ENCODE measurements around the gene DGAT2. TPM values are rescaled to one million over a fixed set of nuclear protein-coding genes. Genes with fewer than 3 reads are reported as not detected.

DGAT2 gene
- polyA plus RNA-seq, 1 donor from 2014 or later, result 2.7 TPM

DNA sequence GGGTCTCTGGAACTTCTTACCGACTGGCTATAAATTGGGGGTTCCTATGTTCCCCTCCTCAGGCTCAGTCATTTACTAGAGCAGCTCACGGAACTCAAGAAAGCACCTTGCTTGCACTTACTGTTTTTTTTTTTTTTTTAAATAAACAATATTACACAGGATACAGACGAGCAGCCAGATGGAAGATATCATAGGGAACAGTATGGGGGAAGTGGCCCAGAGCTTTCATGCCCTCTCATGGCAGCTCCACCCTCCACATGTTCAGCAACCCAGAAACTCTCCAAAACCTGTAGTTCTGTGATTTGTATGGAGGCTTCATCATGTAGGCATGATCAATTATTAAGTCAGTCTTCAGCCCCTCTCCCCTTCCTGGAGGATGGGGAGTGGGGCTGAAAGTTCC lies 54.0 kb downstream of the DGAT2 start:
- H3K27me3 ChIP-seq (ENCODE audit: insufficient read depth, low read depth, low read length), result no peaks in the 10 kb centered on the region
- H3K9me3 ChIP-seq (ENCODE audit: low read length), result no peaks in the 10 kb centered on the region

DNA sequence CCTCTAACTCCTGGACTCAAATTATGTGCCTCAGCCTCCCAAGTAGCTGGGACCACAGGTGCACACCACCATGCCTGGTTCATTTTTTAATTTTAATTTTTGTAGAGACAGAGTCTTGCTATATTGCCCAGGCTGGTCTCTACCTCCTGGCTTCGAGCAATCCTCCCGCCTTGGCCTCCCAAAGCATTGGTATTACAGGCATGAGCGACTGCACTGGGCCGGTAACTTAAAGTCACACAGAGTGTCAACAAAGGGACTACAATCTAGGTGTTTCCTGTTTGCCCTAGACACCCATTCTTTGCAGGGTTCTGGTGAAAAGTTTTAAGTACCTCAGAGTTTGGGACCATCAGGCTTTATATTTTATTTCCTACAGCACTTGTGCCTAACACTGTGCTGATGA lies 54.8 kb downstream of the DGAT2 start:
- Histone ChIP-seq H3K27ac (ENCODE audit: low read length) (no peak overlapping the region), H3K79me2 (replicated peaks; ENCODE audit: insufficient read depth, low read length) (peaks cover 22% of the 10 kb centered on the region)

More for the DNA sequence above, 54.0 kb downstream of the DGAT2 start:
- Histone ChIP-seq H3K9ac (ENCODE audit: low read length) (no peak overlapping the region), H3K4me2 (ENCODE audit: low read length) (no peak overlapping the region), H3K36me3 (ENCODE audit: insufficient read depth, low read length) (no peaks in the 10 kb centered on the region), H3K9me2 (ENCODE audit: insufficient read depth, low read length) (no peaks in the 10 kb centered on the region), H3K79me2 (replicated peaks; ENCODE audit: insufficient read depth, low read length) (peaks cover 30% of the 10 kb centered on the region), H2AFZ (ENCODE audit: low read depth, low read length) (no peak overlapping the region), H3F3A (ENCODE audit: insufficient read depth, low read length, poor library complexity, severe bottlenecking) (no peaks in the 10 kb centered on the region), H3K27ac (ENCODE audit: low read length) (no peak overlapping the region), H4K20me1 (ENCODE audit: insufficient read depth) (no peaks in the 10 kb centered on the region), H3K4me3 (ENCODE audit: low read length) (no peak overlapping the region)
- TF ChIP-seq TAF1 (IDR thresholded peaks at IDR 0.05; ENCODE audit: low read depth), result no peak
- no peak for TF ChIP-seq MXI1 (conservative IDR thresholded peaks at IDR 0.05; ENCODE audit: poor library complexity, severe bottlenecking)
- TF ChIP-seq EP300 (conservative IDR thresholded peaks at IDR 0.05; ENCODE audit: poor library complexity, severe bottlenecking), result no peak
- TF ChIP-seq, protein P1, sequence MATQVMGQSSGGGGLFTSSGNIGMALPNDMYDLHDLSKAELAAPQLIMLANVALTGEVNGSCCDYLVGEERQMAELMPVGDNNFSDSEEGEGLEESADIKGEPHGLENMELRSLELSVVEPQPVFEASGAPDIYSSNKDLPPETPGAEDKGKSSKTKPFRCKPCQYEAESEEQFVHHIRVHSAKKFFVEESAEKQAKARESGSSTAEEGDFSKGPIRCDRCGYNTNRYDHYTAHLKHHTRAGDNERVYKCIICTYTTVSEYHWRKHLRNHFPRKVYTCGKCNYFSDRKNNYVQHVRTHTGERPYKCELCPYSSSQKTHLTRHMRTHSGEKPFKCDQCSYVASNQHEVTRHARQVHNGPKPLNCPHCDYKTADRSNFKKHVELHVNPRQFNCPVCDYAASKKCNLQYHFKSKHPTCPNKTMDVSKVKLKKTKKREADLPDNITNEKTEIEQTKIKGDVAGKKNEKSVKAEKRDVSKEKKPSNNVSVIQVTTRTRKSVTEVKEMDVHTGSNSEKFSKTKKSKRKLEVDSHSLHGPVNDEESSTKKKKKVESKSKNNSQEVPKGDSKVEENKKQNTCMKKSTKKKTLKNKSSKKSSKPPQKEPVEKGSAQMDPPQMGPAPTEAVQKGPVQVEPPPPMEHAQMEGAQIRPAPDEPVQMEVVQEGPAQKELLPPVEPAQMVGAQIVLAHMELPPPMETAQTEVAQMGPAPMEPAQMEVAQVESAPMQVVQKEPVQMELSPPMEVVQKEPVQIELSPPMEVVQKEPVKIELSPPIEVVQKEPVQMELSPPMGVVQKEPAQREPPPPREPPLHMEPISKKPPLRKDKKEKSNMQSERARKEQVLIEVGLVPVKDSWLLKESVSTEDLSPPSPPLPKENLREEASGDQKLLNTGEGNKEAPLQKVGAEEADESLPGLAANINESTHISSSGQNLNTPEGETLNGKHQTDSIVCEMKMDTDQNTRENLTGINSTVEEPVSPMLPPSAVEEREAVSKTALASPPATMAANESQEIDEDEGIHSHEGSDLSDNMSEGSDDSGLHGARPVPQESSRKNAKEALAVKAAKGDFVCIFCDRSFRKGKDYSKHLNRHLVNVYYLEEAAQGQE (IDR thresholded peaks at IDR 0.05; ENCODE audit: borderline replicate concordance), result no peak
- TF ChIP-seq SMC3 (conservative IDR thresholded peaks at IDR 0.05; ENCODE audit: poor library complexity), result no peak
- TF ChIP-seq, protein P2, sequence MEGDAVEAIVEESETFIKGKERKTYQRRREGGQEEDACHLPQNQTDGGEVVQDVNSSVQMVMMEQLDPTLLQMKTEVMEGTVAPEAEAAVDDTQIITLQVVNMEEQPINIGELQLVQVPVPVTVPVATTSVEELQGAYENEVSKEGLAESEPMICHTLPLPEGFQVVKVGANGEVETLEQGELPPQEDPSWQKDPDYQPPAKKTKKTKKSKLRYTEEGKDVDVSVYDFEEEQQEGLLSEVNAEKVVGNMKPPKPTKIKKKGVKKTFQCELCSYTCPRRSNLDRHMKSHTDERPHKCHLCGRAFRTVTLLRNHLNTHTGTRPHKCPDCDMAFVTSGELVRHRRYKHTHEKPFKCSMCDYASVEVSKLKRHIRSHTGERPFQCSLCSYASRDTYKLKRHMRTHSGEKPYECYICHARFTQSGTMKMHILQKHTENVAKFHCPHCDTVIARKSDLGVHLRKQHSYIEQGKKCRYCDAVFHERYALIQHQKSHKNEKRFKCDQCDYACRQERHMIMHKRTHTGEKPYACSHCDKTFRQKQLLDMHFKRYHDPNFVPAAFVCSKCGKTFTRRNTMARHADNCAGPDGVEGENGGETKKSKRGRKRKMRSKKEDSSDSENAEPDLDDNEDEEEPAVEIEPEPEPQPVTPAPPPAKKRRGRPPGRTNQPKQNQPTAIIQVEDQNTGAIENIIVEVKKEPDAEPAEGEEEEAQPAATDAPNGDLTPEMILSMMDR (IDR thresholded peaks at IDR 0.05; ENCODE audit: poor library complexity, severe bottlenecking), result no peak
- no peak for TF ChIP-seq POLR2AphosphoS5 (IDR thresholded peaks at IDR 0.05)
- no peak for TF ChIP-seq EZH2 (IDR thresholded peaks at IDR 0.05; ENCODE audit: borderline replicate concordance, insufficient read depth, low read length, poor library complexity, severe bottlenecking)
- no peak for TF ChIP-seq RAD21 (conservative IDR thresholded peaks at IDR 0.05)

More for the DNA sequence above, 54.8 kb downstream of the DGAT2 start:
- no peaks in the 10 kb centered on the region for H3K9me2 ChIP-seq (ENCODE audit: insufficient read depth, low read length)
- H3K27me3 ChIP-seq (ENCODE audit: insufficient read depth, low read depth, low read length), result no peaks in the 10 kb centered on the region
- H4K20me1 ChIP-seq (ENCODE audit: insufficient read depth), result no peaks in the 10 kb centered on the region
- no peak overlapping the region for H3K4me3 ChIP-seq (ENCODE audit: low read length)
- H3F3A ChIP-seq (ENCODE audit: insufficient read depth, low read length, poor library complexity, severe bottlenecking), result no peaks in the 10 kb centered on the region
- H3K36me3 ChIP-seq (ENCODE audit: insufficient read depth, low read length), result no peaks in the 10 kb centered on the region
- no peak for TF ChIP-seq EP300 (conservative IDR thresholded peaks at IDR 0.05; ENCODE audit: poor library complexity, severe bottlenecking)
- no peak for TF ChIP-seq RAD21 (conservative IDR thresholded peaks at IDR 0.05)
- TF ChIP-seq MXI1 (conservative IDR thresholded peaks at IDR 0.05; ENCODE audit: poor library complexity, severe bottlenecking), result no peak
- TF ChIP-seq, protein P2 (IDR thresholded peaks at IDR 0.05; ENCODE audit: poor library complexity, severe bottlenecking), result no peak
- no peak for TF ChIP-seq EZH2 (IDR thresholded peaks at IDR 0.05; ENCODE audit: borderline replicate concordance, insufficient read depth, low read length, poor library complexity, severe bottlenecking)
- no peak for TF ChIP-seq TAF1 (IDR thresholded peaks at IDR 0.05; ENCODE audit: low read depth)
- no peak for TF ChIP-seq SMC3 (conservative IDR thresholded peaks at IDR 0.05; ENCODE audit: poor library complexity)
- TF ChIP-seq, protein P1 (IDR thresholded peaks at IDR 0.05; ENCODE audit: borderline replicate concordance), result no peak
- TF ChIP-seq POLR2AphosphoS5 (IDR thresholded peaks at IDR 0.05), result no peak
- H2AFZ ChIP-seq (ENCODE audit: low read depth, low read length), result no peak overlapping the region
- no peak overlapping the region for H3K4me2 ChIP-seq (ENCODE audit: low read length)
- no peaks in the 10 kb centered on the region for H3K9me3 ChIP-seq (ENCODE audit: low read length)
- no peak overlapping the region for H3K9ac ChIP-seq (ENCODE audit: low read length)

All from neural cell (in vitro differentiated cells).